Activated CD8-positive, alpha-beta memory T cell treated with anti-CD3 and anti-CD28 coated beads for 48 hours (primary cell): ENCODE measurements around the gene IKZF1.

ENCODE experiments used
- DNase-seq, 3 experiments: peaks; one replicate each; pipeline ENCODE4 v3.0.0-alpha.2; 2020; ENCODE audit warnings: low read depth in 2 of 3, low spot score in 2 of 3

Gene IKZF1

GRCh38 chr7:50282813-50283605 lies 21.5 kb upstream of the IKZF1 start:
- DNase-seq: no peak

- no peak for DNase-seq
Measured at GRCh38 chr7:50283731-50284130, 20.8 kb upstream of the IKZF1 start.

DNA sequence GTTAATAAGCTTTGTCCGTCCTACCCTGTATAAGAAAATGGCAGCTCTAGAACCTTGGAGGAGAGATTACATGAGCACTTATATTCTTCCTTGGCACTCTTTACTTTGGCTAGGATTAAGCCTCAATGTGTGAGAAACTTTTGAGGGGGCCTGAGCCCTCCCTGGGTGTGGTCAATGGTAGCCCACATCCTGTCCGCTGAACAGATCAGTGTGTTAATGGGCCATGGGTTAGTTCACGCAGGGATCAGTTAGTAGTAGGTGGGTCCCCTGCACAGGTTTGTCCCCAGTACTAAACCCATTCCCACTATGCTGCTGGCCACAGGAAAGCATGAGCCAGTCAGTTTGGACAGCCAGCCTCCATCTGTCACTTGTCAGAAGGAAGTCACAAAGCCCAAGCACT lies 20.2 kb upstream of the IKZF1 start:
- no peak for DNase-seq

DNA sequence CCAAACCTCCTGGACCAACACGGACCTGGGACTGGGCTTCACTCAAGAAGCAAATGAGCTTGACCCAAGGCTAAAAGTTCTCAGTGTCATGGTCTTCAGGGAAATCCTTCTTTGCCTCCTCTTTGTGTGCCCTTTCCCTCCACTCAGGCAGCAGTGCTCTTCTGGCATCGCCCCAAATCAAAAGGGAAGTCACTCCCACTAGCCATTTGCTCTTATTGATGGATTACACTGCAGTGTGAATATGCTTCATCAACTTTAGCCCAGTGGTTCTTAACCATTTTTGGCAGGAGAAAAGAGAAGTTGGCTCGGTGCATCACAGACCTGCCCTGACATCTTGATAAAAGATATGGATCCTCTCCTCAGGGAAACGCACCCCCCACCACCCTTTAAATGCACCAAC lies 19.2 kb upstream of the IKZF1 start:
- DNase-seq: no peak

DNA sequence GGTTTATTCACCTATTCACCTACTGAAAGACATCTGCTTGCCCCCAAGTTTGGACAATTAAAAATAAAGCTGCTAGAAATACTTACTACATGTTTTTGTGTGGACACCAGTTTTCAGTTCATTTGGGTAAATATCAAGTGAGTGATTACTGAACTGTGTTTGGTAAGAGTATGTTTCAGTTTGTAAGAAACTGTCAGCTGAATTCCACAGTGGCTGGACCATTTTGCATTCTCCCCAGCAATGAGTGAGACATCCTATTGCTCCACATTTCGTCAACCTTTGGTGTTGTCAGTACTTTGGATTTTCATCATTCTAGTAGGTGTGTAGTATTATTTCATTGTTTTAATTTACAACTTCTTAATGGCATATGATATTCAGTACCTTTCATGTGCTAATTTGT lies 17.4 kb upstream of the IKZF1 start:
- no peak for DNase-seq

DNA sequence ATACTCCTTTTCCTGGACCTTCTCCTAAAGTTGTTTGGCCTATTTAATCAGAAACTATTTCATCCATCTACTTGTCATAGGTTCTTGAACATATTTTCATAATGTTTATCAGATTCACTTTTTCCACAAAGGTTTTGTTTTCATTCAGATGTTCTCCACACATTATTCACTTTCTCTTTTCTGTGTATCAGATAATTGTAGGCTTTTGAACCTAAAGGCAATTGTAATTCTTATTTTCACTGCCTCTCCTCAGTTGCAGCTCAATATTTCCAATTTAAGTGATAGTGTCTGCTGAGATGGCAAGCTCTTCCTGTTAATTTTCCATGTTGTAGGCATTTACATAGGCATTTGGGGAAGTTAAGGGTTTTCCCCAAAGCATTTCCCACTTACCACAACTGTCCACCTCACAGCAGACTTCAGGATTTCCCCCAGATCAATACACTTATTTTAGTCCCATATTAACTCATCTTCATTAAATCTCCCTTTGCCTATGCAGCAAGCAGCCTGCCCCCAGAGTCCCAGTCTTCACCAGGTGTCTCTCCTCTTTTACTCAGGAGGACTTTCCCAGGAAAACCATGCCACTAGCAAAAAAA lies 12.3 kb upstream of the IKZF1 start:
- DNase-seq: no peak

DNA sequence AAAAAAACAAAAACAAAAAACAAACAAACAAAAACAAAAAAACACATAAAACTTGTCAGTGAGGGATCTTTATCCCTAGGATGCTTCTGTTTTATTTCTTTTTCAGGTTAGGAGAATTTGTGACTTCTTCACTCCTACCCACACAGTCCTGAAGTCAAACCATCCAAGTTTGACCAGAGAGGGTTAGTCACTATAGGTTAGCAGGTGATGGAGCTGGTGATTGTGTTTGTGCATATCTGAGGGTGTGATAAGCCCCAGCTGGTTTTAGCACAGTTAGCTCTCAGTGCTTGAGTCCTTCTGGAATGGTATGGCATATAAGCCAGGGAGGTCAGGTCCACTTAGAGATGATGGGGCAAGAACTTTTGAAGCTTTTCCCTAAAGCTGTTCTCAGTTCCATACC lies 11.8 kb upstream of the IKZF1 start:
- DNase-seq: no peak

GRCh38 chr7:50293509-50294179 lies 10.9 kb upstream of the IKZF1 start:
- DNase-seq: no peak

GRCh38 chr7:50295133-50295532 lies 9.4 kb upstream of the IKZF1 start:
- DNase-seq: no peak

DNA sequence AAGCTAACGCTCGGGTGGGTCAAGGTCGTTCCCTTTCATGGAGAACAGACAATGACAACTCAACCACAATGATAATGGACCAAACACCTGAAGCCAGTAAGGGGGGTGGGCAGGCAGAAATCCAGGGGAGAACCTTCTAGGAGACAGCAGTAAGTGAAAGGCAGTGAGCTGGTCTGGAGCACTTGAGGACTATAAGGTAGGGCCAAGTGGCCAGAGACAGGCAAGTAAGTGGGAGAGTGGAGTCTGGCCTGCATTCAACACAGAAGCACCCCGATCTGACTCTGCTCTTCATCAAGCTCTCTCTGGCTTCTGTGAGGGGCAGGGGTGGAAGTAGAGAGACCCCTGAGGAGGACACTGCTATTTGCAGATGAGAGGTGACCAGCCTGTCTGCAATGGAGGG lies 7.7 kb upstream of the IKZF1 start:
- no peak for DNase-seq

GRCh38 chr7:50298811-50299562 lies 5.5 kb upstream of the IKZF1 start:
- DNase-seq: no peak

GRCh38 chr7:50300336-50300735 lies 4.2 kb upstream of the IKZF1 start:
- no peak for DNase-seq

- no peak for DNase-seq
Measured at GRCh38 chr7:50302486-50303334, 1.8 kb upstream of the IKZF1 start.

DNA sequence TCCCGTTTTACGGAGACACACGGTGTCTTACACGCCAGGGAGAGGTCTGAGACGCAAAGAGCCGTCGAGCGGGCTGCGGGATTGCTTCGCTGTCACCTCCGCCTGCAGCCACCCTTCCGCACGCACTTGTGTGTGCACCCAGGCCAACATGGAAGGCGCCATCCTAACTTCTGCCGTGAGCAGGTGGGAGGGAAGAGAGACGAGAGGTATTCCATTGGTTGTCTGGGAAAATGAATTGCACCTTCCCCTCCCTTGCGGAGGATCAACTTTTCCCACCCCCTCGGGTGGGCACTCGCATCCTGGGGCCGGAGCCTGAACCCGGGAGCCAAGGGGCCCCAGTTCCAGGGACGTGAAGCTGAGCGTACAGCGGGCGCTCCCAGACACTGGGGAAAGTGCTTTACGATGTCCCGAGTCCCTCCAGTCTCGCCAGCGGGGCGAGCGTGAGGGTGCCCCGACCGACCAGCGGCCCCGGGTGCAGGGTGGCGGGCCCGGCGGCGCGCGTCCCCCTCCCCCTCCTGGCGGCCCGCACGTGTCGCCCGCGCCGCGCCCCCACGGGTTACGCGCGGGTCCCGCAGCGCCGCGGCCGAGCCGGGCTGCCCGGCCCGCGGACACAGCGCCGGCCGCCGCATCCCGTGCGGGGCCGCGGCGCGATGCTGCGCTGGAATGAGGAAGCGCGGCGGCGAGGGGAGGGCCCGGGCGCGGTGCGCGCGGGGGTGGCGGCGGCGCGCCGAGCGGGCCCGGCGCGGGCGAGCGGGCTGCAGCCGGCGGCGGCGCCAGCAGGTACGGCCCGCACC lies 984 bp upstream of the IKZF1 start:
- no peak for DNase-seq

GRCh38 chr7:50304911-50305582 lies 531 bp downstream of the IKZF1 start:
- no peak for DNase-seq

- DNase-seq: no peak
Measured at GRCh38 chr7:50305583-50306493, 1.3 kb downstream of the IKZF1 start.

- DNase-seq: no peak
Measured at GRCh38 chr7:50306494-50307367, 2.2 kb downstream of the IKZF1 start.
